Hepatocyte (in vitro differentiated cells): ENCODE measurements around the gene MRGPRF.

ENCODE experiments used
- CTCF ChIP-seq: fragments of 200-600 bp; sonication (generic); IDR thresholded peaks from 2 replicates; pipeline ENCODE4 v1.5.1; 2016; ENCODE audit warnings: antibody characterized with exemption, mild to moderate bottlenecking; ENCODE audit not compliant: poor library complexity
- EZH2 ChIP-seq: fragments of 200-600 bp; sonication (generic); IDR thresholded peaks from 2 replicates; pipeline ENCODE4 v1.6.1; 2016; ENCODE audit warnings: antibody characterized with exemption, mild to moderate bottlenecking, borderline replicate concordance
- EZH2phosphoT487 ChIP-seq: fragments of 200-600 bp; sonication (generic); IDR thresholded peaks from one replicate; pipeline ENCODE4 v1.6.1; 2018; ENCODE audit warnings: antibody characterized with exemption, mild to moderate bottlenecking, low read depth, moderate library complexity; ENCODE audit not compliant: unreplicated experiment, severe bottlenecking

- TF ChIP-seq EZH2 (no peak), CTCF (no peak), EZH2phosphoT487 (no peak)
Observed at GRCh38 chr11:68979931-68980775, 32.9 kb downstream of the MRGPRF start.
